Measurements from ENCODE around the gene SLC15A1. TPM values are rescaled to one million over a fixed set of nuclear protein-coding genes. Genes with fewer than 3 reads are reported as not detected.
"Not testable (repeated sequence)": the region's sequence is repeated elsewhere in the genome, so short reads cannot be mapped to it uniquely, and the experiment has no call there.

The SLC15A1 gene
- total and polyA plus RNA-seq, 4 experiments from 2014 or later, result not detected

DNA sequence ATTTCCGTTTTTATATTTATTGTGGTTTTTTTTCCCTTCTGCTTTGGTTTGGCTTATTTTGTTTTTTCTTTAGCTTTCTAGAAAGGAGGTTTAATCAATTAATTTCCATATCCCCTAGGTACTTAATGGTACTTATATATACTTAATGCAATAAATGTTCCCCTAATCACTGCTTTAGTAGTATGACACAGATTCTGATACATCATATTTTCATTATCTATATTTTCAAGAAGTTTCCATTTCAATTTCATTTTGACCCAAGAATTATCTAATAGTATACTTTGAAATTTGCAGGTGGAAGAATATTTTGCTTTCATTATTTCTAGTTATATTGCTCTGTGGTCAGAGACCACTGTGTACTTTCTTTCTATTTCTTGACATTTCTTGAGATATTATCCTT is 109.0 kb downstream of the SLC15A1 start:
- H3K36me3 Mint-ChIP-seq, result no peaks in the 10 kb centered on the region
- no peaks in the 10 kb centered on the region for H3K9me3 ChIP-seq (ENCODE audit: control insufficient read depth in 1 of 2, low read length in 2 of 2)
- intact Hi-C loops (cut with micrococcal nuclease), result no loop called here
- H3K27ac Mint-ChIP-seq, result no peak overlapping the region
- H3K27me3 ChIP-seq (ENCODE audit: insufficient read depth, low read length), result no peaks in the 10 kb centered on the region
- no peaks in the 10 kb centered on the region for H3K4me1 ChIP-seq (ENCODE audit: insufficient read depth, low read length)
- H3K4me1 Mint-ChIP-seq, result no peaks in the 10 kb centered on the region
- no peak overlapping the region for H3K4me3 Mint-ChIP-seq
- no peak for DNase-seq
- H3K36me3 ChIP-seq (ENCODE audit: insufficient read depth, low read length), result no peaks in the 10 kb centered on the region
- ChIA-PET CTCF (ENCODE audit: partially characterized antibody) (interaction anchor here (0.9 to 2.5 kb wide), 2 partner anchors 10 to 198 kb away, joined by 3 to 6 read pairs; no protein-coding TSS in a partner anchor), POLR2A (ENCODE audit: partially characterized antibody) (no interaction called here)
- H3K9me3 Mint-ChIP-seq, result no peaks in the 10 kb centered on the region
- H3K4me3 ChIP-seq (ENCODE audit: low read length in 2 of 2), result no peak overlapping the region
- peaks cover 3 to 11% of the 10 kb centered on the region in 2 donors for H3K27me3 Mint-ChIP-seq
- no peak overlapping the region for H3K27ac ChIP-seq (ENCODE audit: low read depth, low read length)

DNA sequence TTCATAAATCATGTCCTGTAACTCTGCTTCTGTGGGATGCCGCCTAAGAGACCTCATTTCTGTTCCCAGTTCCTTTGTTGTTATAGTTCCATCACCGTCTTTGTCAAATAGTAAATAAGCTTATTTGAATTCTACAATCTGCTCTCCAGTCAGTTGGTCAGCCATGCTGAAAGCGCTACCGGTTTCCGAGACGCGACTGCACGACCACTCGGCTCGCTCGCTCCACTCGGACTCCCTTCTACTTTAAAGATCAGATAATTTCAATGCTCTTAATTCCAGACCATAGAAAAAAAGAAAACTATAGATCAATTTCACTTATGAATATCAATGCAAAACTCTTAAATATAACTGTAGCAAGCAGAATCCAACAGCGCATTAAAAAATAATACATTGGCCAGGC is 111.4 kb downstream of the SLC15A1 start:
- no peaks in the 10 kb centered on the region for H3K4me1 ChIP-seq (ENCODE audit: insufficient read depth, low read length)
- no peaks in the 10 kb centered on the region for H3K36me3 Mint-ChIP-seq
- H3K4me3 ChIP-seq (ENCODE audit: low read length in 2 of 2), result no peak overlapping the region
- peaks cover 2 to 13% of the 10 kb centered on the region in 2 donors for H3K27me3 Mint-ChIP-seq
- H3K9me3 Mint-ChIP-seq, result no peaks in the 10 kb centered on the region
- ChIA-PET CTCF (ENCODE audit: partially characterized antibody) (no interaction called here), POLR2A (ENCODE audit: partially characterized antibody) (no interaction called here)
- no peak overlapping the region for H3K27ac Mint-ChIP-seq
- no peak for DNase-seq
- H3K4me3 Mint-ChIP-seq, result no peak overlapping the region
- H3K27ac ChIP-seq (ENCODE audit: low read depth, low read length), result no peak overlapping the region
- H3K27me3 ChIP-seq (ENCODE audit: insufficient read depth, low read length), result no peaks in the 10 kb centered on the region
- H3K9me3 ChIP-seq (ENCODE audit: control insufficient read depth in 1 of 2, low read length in 2 of 2), result no peaks in the 10 kb centered on the region
- H3K4me1 Mint-ChIP-seq, result no peaks in the 10 kb centered on the region
- intact Hi-C loops (cut with micrococcal nuclease), result no loop called here
- H3K36me3 ChIP-seq (ENCODE audit: insufficient read depth, low read length), result no peaks in the 10 kb centered on the region

DNA sequence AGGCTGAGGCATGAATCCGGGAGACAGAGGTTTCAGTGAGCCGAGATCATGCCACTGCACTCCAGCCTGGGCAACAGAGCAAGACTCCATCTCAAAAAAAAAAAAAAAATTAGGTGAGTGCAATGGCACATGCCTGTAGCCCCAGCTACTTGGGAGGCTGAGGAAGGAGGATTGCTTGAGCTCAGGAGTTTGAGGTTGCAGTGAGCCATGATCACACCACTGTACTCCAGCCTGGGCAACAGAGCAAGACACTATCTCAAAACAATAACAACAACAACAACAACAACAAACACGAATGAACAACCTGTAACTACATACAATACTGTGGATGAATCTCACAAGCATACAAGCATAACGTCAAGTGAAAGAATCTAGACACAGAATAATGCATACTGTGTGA is 112.7 kb downstream of the SLC15A1 start:
- peaks cover 2 to 13% of the 10 kb centered on the region in 2 donors for H3K27me3 Mint-ChIP-seq
- H3K4me3 Mint-ChIP-seq; intact Hi-C loops (cut with micrococcal nuclease); POLR2A ChIA-PET (ENCODE audit: partially characterized antibody); H3K27ac Mint-ChIP-seq; H3K9me3 ChIP-seq (ENCODE audit: control insufficient read depth in 1 of 2, low read length in 2 of 2); H3K27me3 ChIP-seq (ENCODE audit: insufficient read depth, low read length); H3K4me1 ChIP-seq (ENCODE audit: insufficient read depth, low read length); DNase-seq; H3K36me3 ChIP-seq (ENCODE audit: insufficient read depth, low read length); H3K27ac ChIP-seq (ENCODE audit: low read depth, low read length); H3K9me3 Mint-ChIP-seq; H3K4me1 Mint-ChIP-seq; H3K36me3 Mint-ChIP-seq; H3K4me3 ChIP-seq (ENCODE audit: low read length in 2 of 2): not testable (repeated sequence)
- CTCF ChIA-PET (ENCODE audit: partially characterized antibody), result interaction anchor here (0.7 kb wide), 1 partner anchor 25 kb away, joined by 3 read pairs; no protein-coding TSS in a partner anchor

DNA sequence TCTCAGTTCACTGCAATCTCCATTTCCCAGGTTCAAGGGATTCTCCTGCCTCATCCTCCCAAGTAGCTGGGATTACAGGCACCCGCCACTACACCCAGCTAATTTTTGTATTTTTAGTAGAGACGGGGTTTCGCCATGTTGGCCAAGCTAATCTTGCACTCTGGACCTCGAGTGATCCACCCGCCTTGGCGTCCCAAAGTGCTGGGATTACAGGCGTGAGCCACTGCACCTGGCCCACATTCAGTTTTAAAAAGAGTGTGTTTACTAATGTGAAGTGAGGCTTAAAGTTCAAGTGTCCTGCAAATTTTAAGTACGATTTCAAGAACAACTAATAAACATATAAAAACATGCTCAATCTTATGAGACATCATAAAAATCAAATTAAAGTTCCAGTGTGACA is 114.1 kb downstream of the SLC15A1 start:
- H3K27me3 ChIP-seq (ENCODE audit: insufficient read depth, low read length); H3K9me3 Mint-ChIP-seq; H3K4me1 ChIP-seq (ENCODE audit: insufficient read depth, low read length); H3K27ac Mint-ChIP-seq; H3K27ac ChIP-seq (ENCODE audit: low read depth, low read length); H3K36me3 Mint-ChIP-seq; intact Hi-C loops (cut with micrococcal nuclease); H3K36me3 ChIP-seq (ENCODE audit: insufficient read depth, low read length); H3K9me3 ChIP-seq (ENCODE audit: control insufficient read depth in 1 of 2, low read length in 2 of 2); H3K4me1 Mint-ChIP-seq; DNase-seq; H3K4me3 ChIP-seq (ENCODE audit: low read length in 2 of 2); H3K4me3 Mint-ChIP-seq; H3K27me3 Mint-ChIP-seq; POLR2A ChIA-PET (ENCODE audit: partially characterized antibody): not testable (repeated sequence)
- CTCF ChIA-PET (ENCODE audit: partially characterized antibody), result interaction anchor here (1.2 kb wide), 2 partner anchors 14 kb away, joined by 4 to 10 read pairs; no protein-coding TSS in a partner anchor

Other genes with a start within 250 kb of the SLC15A1 start
- gene STK24, start 175.6 kb downstream of the SLC15A1 start, total RNA-seq, result 100 to 1,000 TPM; 146 to 147 TPM
- gene STK24, start 175.6 kb downstream of the SLC15A1 start, polyA plus RNA-seq, result 10 to 100 TPM; 24.2 to 89.4 TPM
- 100 to 1,000 TPM; 194 to 197 TPM for gene DOCK9, start 225.4 kb upstream of the SLC15A1 start, total RNA-seq
- gene DOCK9, start 225.4 kb upstream of the SLC15A1 start, polyA plus RNA-seq, result 10 to 100 TPM in 1 of 2 donors, 1 to 10 TPM in 1; 6.3 to 44.0 TPM